IPS DF 6.9 (cell line): ENCODE measurements around the gene TSPO.

Experiments
- DNase-seq: peaks from one replicate; pipeline ENCODE4 v3.0.0-alpha.2; 2013; ENCODE audit warnings: low read depth, low spot score
- H3K27ac ChIP-seq: one replicate; pipeline ENCODE4 v1.5.1; 2013; ENCODE audit warnings: low read length, control low read depth
- H3K27me3 ChIP-seq: 2 replicates; pipeline ENCODE4 v1.6.1; 2013; ENCODE audit warnings: mild to moderate bottlenecking, low read length; ENCODE audit not compliant: control insufficient read depth, insufficient read depth
- H3K36me3 ChIP-seq: 2 replicates; pipeline ENCODE4 v1.6.1; 2013; ENCODE audit warnings: low read length; ENCODE audit not compliant: control insufficient read depth, insufficient read depth
- H3K4me1 ChIP-seq: 2 replicates; pipeline ENCODE4 v1.6.1; 2013; ENCODE audit warnings: low read length; ENCODE audit not compliant: control insufficient read depth, insufficient read depth
- H3K4me3 ChIP-seq: 2 replicates; pipeline ENCODE4 v1.5.1; 2013; ENCODE audit warnings: mild to moderate bottlenecking, low read length
- H3K9me3 ChIP-seq: 2 replicates; pipeline ENCODE4 v1.6.1; 2013; ENCODE audit warnings: low read length, inconsistent platforms; ENCODE audit not compliant: control insufficient read depth, insufficient read depth
- WGBS: extraction: QIAGEN DNeasy Blood & Tissue Kit; methylation state at CpG from one replicate; pipeline ENCODE4 v1.1.7; 2013; ENCODE audit warnings: mixed read lengths, missing lambda C conversion rate; ENCODE audit not compliant: insufficient read length, insufficient coverage; 5-methylcytosine and 5-hydroxymethylcytosine counted together

Gene TSPO

GRCh38 chr22:43158778-43159483 lies 7.6 kb downstream of the TSPO start:
- H3K9me3 ChIP-seq: no peaks in the 10 kb centered on the region
- H3K36me3 ChIP-seq: no peaks in the 10 kb centered on the region
- H3K27ac ChIP-seq: no peak overlapping the region
- no peaks in the 10 kb centered on the region for H3K4me1 ChIP-seq
- DNase-seq: no peak
- WGBS: no CpG with 5 or more reads among the region's 24 CpGs
- no peak overlapping the region for H3K4me3 ChIP-seq
- H3K27me3 ChIP-seq: no peaks in the 10 kb centered on the region

GRCh38 chr22:43159484-43160178 lies 8.3 kb downstream of the TSPO start:
- DNase-seq: no peak
- Histone ChIP-seq H3K27me3 (no peaks in the 10 kb centered on the region), H3K4me3 (no peak overlapping the region), H3K27ac (no peak overlapping the region), H3K36me3 (no peaks in the 10 kb centered on the region), H3K4me1 (no peaks in the 10 kb centered on the region), H3K9me3 (no peaks in the 10 kb centered on the region)
- no CpG with 5 or more reads among the region's 18 CpGs for WGBS

- no peak overlapping the region for H3K4me3 ChIP-seq
These were observed 9.3 kb downstream of the TSPO start for GRCh38 chr22:43160497-43161126.

GRCh38 chr22:43162412-43163150 lies 11.2 kb downstream of the TSPO start:
- Histone ChIP-seq H3K27me3 (no peaks in the 10 kb centered on the region), H3K36me3 (peaks cover 4% of the 10 kb centered on the region), H3K4me1 (no peaks in the 10 kb centered on the region)

More at GRCh38 chr22:43160497-43161126, 9.3 kb downstream of the TSPO start:
- no CpG with 5 or more reads among the region's 8 CpGs for WGBS
- Histone ChIP-seq H3K27ac (no peak overlapping the region), H3K27me3 (no peaks in the 10 kb centered on the region), H3K4me1 (no peaks in the 10 kb centered on the region), H3K9me3 (no peaks in the 10 kb centered on the region), H3K36me3 (no peaks in the 10 kb centered on the region)
- DNase-seq: no peak

GRCh38 chr22:43163241-43163795 lies 12.0 kb downstream of the TSPO start:
- Histone ChIP-seq H3K36me3 (peaks cover 11% of the 10 kb centered on the region), H3K4me3 (no peak overlapping the region), H3K27ac (no peak overlapping the region), H3K4me1 (no peaks in the 10 kb centered on the region), H3K9me3 (no peaks in the 10 kb centered on the region), H3K27me3 (no peaks in the 10 kb centered on the region)
- no peak for DNase-seq
- WGBS: no CpG with 5 or more reads among the region's 18 CpGs

More at GRCh38 chr22:43162412-43163150, 11.2 kb downstream of the TSPO start:
- no peak for DNase-seq
- Histone ChIP-seq H3K27ac (no peak overlapping the region), H3K9me3 (no peaks in the 10 kb centered on the region), H3K4me3 (no peak overlapping the region)
- whole genome bisulfite sequencing: no CpG with 5 or more reads among the region's 24 CpGs

GRCh38 chr22:43164636-43165035 lies 13.3 kb downstream of the TSPO start:
- Histone ChIP-seq H3K9me3 (no peaks in the 10 kb centered on the region), H3K4me3 (no peak overlapping the region), H3K4me1 (no peaks in the 10 kb centered on the region), H3K36me3 (peaks cover 18% of the 10 kb centered on the region), H3K27ac (no peak overlapping the region), H3K27me3 (no peaks in the 10 kb centered on the region)
- DNase-seq: no peak
- no CpG with 5 or more reads among the region's 16 CpGs for WGBS

GRCh38 chr22:43166132-43166930 lies 15.0 kb downstream of the TSPO start:
- Histone ChIP-seq H3K4me1 (no peaks in the 10 kb centered on the region), H3K36me3 (peaks cover 26% of the 10 kb centered on the region), H3K27ac (no peak overlapping the region), H3K9me3 (no peaks in the 10 kb centered on the region), H3K27me3 (no peaks in the 10 kb centered on the region), H3K4me3 (no peak overlapping the region)
- no peak for DNase-seq
- WGBS: no CpG with 5 or more reads among the region's 23 CpGs

- no peak for DNase-seq
- H3K27me3 ChIP-seq: no peaks in the 10 kb centered on the region
- no peak overlapping the region for H3K4me3 ChIP-seq
- no peak overlapping the region for H3K27ac ChIP-seq
- H3K9me3 ChIP-seq: no peaks in the 10 kb centered on the region
- no peaks in the 10 kb centered on the region for H3K4me1 ChIP-seq
- H3K36me3 ChIP-seq: peaks cover 33% of the 10 kb centered on the region
- WGBS: no CpG with 5 or more reads among the region's 19 CpGs
These were observed 15.7 kb downstream of the TSPO start for GRCh38 chr22:43167001-43167589.

GRCh38 chr22:43168471-43169309 lies 17.3 kb downstream of the TSPO start:
- H3K27ac ChIP-seq: no peak overlapping the region
- H3K27me3 ChIP-seq: no peaks in the 10 kb centered on the region
- H3K4me3 ChIP-seq: no peak overlapping the region
- WGBS: no CpG with 5 or more reads among the region's 25 CpGs
- DNase-seq: no peak
- no peaks in the 10 kb centered on the region for H3K9me3 ChIP-seq
- H3K4me1 ChIP-seq: no peaks in the 10 kb centered on the region
- peaks cover 43% of the 10 kb centered on the region for H3K36me3 ChIP-seq
